GM21390 (cell line): ENCODE measurements around the gene CARNS1.

Experiments used
- ATAC-seq: cut with Tn5 transposase; IDR thresholded peaks from one replicate; pipeline ENCODE4 v1.9.1; 2021; ENCODE audit not compliant: unreplicated experiment

CARNS1 gene

GRCh38 chr11:67409261-67409666, 6.2 kb upstream of the CARNS1 start:
- ATAC-seq, result no peak

DNA sequence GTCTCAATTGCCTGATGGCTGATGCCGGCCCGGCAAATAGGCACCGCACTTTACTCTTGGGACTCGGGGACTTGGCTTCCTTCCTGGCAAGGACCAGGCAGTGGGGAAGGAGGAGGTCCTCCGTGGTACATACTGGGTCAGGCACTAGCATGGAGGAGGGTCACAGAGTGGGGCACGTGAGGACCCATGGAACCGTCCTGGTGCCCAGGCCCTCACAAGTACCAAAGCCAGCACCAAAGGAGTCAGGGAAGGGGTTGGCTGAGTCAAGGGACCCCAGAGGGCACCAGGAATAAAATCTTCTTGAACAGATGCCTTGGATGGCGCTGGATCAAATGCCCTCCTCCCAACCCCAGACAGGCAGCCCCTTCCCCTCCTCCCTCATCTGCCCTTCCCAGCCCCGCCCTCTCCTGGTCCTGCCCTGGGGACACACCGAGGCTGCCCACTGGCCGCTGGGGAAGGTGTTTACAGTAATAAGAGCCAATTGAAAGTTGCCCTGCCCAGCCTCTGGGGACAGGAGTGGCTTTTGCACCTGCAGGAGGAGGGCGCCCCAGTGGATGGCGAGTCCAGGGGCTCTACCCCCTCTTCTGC, 5.6 kb upstream of the CARNS1 start:
- no peak for ATAC-seq

DNA sequence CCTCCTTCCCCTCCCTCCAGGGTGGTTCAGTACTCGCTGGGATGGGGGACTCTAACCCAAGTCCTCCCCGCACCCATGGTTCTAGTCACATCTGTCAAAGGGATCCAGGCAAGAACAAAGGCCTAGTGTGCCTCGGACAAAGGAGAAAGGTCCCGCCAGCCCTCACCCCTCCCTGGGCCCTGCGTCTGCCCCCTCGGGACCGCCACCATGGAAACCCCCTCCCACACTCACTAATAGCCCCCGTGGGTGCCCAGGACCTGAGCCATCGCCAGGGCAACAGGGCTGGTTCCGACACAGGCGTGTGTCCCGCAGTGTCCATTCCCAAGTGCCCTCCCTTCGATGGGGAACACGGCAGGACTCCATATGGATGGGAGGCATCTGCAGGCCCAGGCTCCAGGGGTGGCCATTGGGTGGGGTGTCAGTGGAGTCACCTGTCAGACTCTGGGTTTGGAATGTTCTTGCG, 5.1 kb upstream of the CARNS1 start:
- no peak for ATAC-seq

- ATAC-seq, result no peak
These were observed 4.3 kb upstream of the CARNS1 start for GRCh38 chr11:67410984-67411784.

DNA sequence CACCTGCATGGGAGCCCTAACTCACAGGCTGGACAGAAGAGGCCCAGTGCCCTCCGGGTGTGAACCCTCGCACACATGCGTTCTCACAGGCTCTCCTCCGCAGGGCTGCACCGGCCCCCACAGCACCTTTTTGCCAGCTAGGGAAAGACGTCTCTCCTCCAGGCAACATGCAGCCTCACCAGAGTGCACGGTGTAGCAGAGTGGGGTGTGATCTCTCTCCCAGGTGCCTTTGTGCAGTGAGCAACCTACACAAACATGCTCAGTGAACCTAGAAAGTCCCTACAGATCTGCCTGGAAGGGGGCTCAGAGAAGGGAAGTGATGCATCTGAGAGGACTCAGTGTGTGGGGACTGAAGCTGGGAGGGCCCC, 3.7 kb upstream of the CARNS1 start:
- ATAC-seq, result no peak

DNA sequence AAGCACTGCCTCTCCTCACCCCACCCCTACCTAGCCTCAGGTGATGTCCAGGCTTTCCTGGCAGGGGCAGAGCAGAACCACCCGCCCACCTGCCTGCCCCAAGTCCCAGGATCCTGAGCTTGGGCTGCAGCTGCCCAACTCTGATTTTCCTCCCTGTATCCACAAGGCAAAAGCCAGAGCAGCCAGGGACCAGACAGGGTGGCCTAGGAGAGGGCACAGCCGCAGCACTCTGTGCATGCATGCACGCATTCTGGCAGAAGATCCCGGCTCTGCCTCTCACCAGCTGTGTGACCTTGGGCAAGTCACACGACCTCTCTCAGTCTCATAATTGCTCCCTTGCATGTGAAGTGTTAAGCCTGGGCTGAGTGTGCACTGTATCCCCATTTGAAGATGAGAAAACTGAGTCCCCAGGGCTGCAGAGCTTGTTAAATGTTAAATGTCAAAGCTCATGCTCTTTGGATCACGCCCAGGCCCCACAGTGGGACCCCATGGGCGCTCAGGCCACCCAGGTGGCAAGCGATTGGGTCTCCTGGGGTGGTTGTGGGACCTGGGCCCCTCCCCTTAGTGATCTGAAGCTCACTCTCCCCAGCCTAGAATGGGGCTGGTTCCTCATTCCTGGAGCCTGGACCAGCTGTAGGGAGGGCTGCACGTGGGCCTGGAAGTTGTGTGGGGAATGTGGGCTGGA, 2.8 kb upstream of the CARNS1 start:
- ATAC-seq, result no peak

DNA sequence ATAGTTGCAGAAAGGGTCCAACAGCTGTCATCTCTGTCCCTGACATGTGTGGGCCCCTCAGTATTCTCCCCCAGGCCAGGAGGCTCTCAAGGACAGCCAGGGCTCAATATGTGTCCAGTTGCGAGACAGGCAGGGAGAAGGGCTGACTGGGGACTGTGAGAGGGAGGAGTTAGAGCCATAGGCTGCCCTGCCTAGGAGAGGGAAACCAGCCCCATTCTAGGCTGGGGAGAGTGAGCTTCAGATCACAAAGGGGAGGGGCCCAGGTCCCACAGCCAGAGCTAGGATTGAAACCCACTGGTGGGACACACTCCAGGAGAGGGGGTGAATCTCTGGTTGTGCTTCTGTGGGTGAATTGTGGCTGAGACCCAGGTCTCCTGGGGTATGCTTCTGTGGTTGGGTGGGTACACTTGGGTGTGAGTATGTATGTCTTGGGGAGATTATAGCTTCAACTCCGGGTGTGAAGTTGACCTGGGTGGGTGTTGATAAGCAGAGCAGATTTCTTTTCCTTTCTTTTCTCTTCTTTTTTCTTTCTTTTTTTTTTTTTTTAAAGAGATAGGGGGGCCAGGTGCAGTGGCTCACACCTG, 2.1 kb upstream of the CARNS1 start:
- no peak for ATAC-seq

GRCh38 chr11:67416416-67417335, 1.2 kb downstream of the CARNS1 start:
- no peak for ATAC-seq

- no peak for ATAC-seq
These were observed 1.9 kb downstream of the CARNS1 start for GRCh38 chr11:67417425-67417824.

GRCh38 chr11:67418476-67419281, 3.2 kb downstream of the CARNS1 start:
- no peak for ATAC-seq

- ATAC-seq, result no peak
These were observed 4.0 kb downstream of the CARNS1 start for GRCh38 chr11:67419325-67420049.

GRCh38 chr11:67420147-67420645, 4.7 kb downstream of the CARNS1 start:
- ATAC-seq, result no peak

DNA sequence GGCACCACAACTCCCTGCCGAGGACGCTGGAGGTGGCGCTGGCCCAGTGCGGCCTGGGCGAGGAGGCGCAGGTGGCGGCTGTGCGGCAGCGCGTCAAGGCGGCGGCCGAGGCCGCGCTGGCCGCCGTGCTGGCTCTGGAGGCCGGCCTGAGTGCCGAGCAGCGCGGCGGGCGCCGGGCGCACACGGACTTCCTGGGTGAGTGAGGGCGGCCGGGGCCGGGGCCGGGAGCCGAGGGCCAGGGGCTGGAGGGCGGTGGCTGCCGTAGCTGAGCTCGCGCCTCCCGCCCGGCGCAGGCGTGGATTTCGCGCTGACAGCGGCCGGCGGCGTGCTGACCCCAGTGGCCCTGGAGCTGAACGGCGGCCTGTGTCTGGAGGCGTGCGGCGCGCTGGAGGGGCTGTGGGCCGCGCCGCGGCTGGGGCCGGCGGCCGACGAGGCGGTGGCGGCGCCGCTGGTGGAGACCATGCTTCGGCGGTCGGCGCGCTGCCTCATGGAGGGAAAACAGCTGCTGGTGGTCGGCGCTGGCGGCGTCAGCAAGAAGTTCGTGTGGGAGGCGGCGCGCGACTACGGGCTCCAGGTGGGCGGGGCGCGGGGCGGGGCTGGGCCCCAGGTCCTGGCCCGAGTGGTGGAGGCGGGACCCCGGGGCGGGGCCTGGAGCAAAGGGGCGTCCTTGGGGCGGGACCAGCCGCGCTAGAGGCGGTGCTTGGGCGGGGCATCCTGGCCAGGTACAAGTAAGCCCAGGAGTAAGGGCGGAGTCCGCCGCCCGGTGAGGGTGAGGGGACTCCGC, 5.4 kb downstream of the CARNS1 start:
- peak; percentile 84 for ATAC-seq

- no peak for ATAC-seq
These were observed 6.1 kb downstream of the CARNS1 start for GRCh38 chr11:67421430-67422031.

- no peak for ATAC-seq
These were observed 7.4 kb downstream of the CARNS1 start for GRCh38 chr11:67422891-67423290.

GRCh38 chr11:67423466-67423865, 8.0 kb downstream of the CARNS1 start:
- ATAC-seq, result no peak

DNA sequence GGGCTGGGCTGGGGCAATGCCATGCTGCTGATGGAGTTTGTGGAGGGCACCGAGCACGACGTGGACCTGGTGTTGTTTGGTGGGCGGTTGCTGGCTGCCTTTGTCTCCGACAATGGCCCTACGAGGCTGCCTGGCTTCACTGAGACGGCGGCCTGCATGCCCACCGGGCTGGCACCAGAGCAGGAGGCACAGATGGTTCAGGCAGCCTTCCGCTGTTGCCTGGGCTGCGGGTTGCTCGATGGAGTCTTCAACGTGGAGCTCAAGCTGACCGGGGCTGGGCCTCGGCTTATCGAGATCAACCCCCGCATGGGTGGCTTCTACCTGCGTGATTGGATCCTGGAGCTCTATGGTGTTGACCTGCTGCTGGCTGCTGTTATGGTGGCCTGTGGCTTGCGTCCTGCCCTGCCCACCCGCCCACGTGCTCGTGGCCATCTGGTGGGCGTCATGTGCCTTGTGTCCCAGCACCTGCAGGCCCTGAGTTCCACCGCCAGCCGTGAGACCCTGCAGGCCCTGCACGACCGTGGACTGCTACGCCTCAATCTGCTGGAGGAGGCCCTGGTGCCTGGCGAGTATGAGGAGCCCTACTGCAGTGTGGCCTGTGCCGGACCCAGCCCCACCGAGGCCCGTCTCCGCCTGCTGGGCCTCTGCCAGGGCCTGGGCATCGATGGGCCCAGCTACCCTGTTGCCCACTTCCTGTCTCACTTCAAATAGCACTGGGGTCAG, 8.6 kb downstream of the CARNS1 start:
- no peak for ATAC-seq
